Tibial nerve (tissue), 4 donors: ENCODE data around the gene AIDA.

Source experiments
- EP300 ChIP-seq, 2 donors: sonication (generic); formaldehyde crosslinking; IDR thresholded peaks; one replicate each; pipeline ENCODE4 v1.6.1; 2017; ENCODE audit warnings: antibody characterized with exemption in 2 of 2, mild to moderate bottlenecking in 1 of 2
- POLR2A ChIP-seq, 2 donors: fragments of 450-650 bp; IDR thresholded peaks; one replicate each; pipeline ENCODE4 v1.6.1; 2017; ENCODE audit warnings: antibody characterized with exemption in 2 of 2, mild to moderate bottlenecking in 2 of 2, moderate library complexity in 2 of 2
- TF ChIP-seq, protein P1 (sequence below), 5 experiments: fragments of 200-600 bp in 3 of 5; fragments of 450-650 bp in 2 of 5; sonication (generic) in 3 of 5; IDR thresholded peaks; one replicate each; pipeline ENCODE4 v1.5.1; 2016 to 2019; ENCODE audit warnings: antibody characterized with exemption in 5 of 5, mild to moderate bottlenecking in 3 of 5, moderate library complexity in 2 of 5

DNA sequence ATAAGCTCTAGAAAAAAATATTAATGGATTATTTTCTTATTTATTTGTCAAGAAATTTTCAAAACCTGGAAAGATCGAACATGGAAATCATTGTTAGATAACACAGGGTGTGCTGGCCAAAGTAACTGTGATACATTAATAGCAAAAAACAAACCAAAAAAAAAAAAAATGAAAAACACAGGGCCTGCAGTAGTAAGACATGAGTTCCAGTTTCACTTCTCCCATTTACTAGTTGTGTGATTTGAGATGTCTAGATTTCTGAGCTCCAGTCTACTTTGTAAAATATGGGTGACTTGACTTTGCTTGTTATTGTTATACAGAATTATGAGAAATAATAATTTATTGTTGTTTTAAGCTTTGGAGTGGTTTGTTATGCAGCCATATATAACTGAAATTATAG is 38.4 kb upstream of the AIDA start:
- TF ChIP-seq POLR2A (IDR thresholded peaks at IDR 0.05), result no peak
- no peak for TF ChIP-seq EP300 (IDR thresholded peaks at IDR 0.05)
- TF ChIP-seq, protein P1, sequence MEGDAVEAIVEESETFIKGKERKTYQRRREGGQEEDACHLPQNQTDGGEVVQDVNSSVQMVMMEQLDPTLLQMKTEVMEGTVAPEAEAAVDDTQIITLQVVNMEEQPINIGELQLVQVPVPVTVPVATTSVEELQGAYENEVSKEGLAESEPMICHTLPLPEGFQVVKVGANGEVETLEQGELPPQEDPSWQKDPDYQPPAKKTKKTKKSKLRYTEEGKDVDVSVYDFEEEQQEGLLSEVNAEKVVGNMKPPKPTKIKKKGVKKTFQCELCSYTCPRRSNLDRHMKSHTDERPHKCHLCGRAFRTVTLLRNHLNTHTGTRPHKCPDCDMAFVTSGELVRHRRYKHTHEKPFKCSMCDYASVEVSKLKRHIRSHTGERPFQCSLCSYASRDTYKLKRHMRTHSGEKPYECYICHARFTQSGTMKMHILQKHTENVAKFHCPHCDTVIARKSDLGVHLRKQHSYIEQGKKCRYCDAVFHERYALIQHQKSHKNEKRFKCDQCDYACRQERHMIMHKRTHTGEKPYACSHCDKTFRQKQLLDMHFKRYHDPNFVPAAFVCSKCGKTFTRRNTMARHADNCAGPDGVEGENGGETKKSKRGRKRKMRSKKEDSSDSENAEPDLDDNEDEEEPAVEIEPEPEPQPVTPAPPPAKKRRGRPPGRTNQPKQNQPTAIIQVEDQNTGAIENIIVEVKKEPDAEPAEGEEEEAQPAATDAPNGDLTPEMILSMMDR (IDR thresholded peaks at IDR 0.05), result no peak
